ENCODE measurements around the gene SLC9A5.

Gene SLC9A5

DNA sequence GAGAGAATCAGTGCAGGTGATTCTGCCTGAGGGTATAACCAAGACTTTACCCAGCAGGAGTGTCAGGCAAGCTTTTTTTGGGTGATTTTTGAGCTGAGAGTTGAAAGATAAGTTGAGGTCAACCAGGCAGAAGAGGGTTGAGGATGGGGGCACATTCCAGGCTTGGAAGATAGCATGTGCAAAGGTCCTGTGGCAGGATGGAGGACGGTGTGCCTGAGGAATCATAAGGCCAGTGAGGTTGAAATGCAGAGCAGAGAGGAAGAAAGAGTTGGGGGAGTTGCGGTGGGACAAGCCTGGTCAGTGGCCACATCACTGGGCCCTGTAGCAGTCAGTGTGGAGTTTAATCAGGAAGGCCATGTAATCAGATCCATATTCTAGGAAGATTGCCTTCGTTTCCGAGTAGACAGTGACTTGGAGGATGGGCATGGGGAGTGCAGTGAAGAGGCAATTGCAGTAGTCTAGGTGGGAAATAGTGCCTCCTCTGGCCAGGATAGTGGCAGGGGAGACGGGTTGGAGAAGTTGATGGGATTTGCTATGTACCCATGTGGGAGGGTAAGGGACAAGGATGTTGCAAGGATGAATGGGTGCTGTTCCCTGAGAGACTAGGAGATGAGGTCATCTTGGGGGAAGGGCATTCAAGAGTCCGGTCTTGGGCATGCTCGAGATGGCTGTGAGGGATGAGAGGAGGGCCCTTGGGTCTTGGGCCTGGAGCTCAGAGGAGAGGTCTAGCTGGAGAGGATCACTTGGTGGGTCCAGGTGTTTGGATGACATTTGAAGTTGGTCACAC, 34.5 kb downstream of the SLC9A5 start:
- no peak for DNase-seq

GRCh38 chr16:67283826-67284555, 35.2 kb downstream of the SLC9A5 start:
- no peak for DNase-seq

DNA sequence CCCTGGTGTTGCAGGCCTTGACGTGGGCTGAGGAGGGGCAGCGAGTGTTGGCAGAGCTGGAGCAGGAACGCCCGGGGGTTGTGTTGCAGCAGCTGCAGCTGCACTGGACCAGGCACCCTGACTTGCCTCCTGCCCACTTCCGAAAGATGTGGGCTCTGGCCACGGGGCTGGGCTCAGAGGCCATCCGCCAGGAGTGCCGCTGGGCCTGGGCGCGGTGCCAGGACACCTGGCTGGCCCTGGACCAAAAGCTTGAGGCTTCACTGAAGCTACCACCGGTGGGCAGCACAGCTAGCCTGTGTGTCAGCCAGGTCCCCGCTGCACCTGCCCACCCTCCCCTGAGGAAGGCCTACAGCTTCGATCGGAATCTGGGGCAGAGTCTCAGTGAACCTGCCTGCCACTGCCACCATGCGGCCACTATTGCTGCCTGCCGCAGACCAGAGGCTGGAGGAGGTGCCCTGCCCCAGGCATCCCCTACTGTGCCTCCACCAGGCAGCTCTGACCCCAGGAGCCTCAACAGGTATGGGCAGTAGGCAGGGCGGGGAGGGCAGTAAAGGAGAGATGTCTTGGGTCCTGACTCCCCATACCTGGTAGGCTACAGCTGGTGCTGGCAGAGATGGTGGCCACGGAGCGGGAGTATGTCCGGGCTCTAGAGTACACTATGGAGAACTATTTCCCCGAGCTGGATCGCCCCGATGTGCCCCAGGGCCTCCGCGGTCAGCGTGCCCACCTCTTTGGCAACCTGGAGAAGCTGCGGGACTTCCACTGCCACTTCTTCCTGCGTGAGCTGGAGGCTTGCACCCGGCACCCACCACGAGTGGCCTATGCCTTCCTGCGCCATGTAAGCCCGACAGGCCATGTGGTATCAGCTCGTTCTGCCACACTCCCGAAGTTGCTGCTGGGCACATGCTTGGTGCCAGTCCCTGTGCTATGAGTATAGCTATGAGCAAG, 36.2 kb downstream of the SLC9A5 start:
- DNase-seq, result no peak

DNA sequence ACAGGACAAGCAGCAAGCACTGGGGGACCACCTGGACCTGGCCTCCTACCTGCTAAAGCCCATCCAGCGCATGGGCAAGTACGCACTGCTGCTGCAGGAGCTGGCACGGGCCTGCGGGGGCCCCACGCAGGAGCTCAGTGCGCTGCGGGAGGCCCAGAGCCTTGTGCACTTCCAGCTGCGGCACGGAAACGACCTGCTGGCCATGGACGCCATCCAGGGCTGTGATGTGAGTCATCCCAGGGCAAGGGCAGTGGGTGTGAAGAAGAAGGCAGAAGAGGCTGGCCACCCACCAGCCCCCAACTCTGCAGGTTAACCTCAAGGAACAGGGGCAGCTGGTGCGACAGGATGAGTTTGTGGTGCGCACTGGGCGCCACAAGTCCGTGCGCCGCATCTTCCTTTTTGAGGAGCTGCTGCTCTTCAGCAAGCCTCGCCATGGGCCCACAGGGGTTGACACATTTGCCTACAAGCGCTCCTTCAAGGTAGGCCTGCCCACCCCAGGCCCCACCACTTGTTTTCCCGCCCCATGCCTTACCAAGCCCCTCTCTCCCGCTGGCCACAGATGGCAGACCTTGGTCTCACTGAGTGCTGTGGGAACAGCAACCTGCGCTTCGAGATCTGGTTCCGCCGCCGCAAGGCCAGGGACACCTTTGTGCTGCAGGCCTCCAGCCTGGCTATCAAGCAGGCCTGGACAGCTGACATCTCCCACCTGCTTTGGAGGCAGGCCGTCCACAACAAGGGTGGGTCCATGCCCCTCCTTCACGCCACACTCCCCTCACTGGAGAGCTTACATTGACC, 37.9 kb downstream of the SLC9A5 start:
- no peak for DNase-seq

- DNase-seq, result no peak
These were observed 39.2 kb downstream of the SLC9A5 start for GRCh38 chr16:67287960-67288359.

- DNase-seq, result no peak
These were observed 42.7 kb downstream of the SLC9A5 start for GRCh38 chr16:67291461-67291860.

DNA sequence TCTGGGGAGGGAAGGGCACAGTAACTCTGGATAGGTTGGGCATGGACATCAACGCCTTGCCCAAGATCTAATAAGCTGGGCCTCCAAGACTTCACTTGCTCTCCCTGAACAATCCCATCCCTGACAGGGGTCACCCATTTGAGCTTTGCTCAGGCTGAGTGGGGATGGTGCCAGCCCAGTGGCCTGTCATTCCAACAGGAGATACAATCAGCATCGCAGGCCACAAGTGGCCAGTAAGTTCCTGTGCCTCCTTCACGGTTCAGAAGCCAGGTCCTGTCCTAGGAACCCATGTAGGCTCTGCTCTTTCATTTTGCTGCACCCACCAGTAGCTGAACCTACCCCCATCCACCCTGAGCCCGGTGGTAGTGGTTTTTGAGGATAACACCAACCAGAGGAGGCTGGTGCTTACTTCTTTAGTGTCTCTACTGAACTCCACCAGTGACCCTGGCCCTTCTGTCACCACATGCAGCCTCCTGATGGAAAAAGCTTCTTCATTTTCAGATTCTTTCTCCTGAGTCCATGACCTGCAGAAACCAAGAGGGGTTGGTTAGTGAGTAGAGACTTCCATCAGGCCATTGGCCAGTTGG, 45.5 kb downstream of the SLC9A5 start:
- DNase-seq, result no peak

GRCh38 chr16:67294938-67295361, 46.2 kb downstream of the SLC9A5 start:
- no peak for DNase-seq

GRCh38 chr16:67296420-67296819, 47.6 kb downstream of the SLC9A5 start:
- no peak for DNase-seq

DNA sequence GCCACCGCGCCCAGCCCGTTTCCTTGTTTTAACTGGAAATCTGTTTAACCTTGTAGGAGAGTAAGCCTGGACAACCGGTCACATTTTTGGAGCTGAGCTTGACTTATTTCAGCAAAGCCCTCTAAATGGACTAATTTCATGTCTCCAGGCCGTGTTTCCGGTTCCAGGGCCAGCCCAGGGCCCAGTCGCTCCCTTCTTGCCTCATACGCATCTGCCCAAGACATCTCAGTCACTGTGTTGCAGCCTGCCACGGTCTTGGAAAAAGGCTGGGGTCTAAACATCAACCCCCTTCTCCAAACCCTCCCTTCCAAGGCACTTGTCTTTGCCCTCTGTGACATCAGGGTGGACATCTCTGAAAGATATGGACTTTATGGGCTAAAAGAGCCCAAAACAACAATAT, 49.5 kb downstream of the SLC9A5 start:
- DNase-seq, result no peak

DNA sequence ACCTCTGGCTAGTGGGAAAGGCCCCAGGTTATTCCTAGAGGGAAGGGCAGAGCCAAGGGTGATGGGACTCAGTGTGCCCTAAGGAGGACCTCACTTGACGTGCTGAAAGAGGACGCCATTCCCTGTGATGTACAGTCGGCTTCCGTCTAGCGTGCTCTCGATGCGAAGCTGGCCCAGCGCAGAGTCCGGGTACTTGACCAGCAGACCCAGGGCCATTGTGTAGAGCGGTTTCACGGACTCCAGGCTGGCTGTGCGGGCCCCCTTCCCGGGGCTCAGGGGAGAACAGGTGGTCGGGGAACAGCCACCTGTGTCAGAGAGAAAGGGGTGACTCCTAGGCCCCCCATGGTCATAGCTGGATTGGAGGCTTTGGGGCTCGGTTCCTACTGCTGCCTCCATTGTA, 50.5 kb downstream of the SLC9A5 start:
- DNase-seq, result no peak

GRCh38 chr16:67301080-67301782, 52.5 kb downstream of the SLC9A5 start:
- no peak for DNase-seq

DNA sequence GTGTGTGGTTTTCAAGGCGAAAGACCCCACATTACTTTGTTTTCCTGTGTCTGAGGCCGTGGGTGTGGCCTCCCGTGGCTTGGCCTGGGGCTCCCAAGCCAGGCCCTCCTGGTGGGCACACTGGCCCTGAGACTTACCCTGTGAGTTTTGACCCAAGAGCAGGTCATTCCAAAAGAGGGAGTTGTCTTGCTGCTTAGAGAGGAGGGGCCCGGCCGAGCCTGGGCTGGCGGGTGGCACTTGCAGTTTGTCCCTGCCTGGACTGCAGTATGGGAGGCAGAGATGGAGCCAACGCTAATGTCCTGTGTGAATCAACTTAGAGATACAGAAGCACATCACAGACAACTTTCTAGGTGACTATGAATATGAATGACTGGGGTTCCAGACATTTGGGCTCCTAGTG, 53.3 kb downstream of the SLC9A5 start:
- DNase-seq, result no peak

DNA sequence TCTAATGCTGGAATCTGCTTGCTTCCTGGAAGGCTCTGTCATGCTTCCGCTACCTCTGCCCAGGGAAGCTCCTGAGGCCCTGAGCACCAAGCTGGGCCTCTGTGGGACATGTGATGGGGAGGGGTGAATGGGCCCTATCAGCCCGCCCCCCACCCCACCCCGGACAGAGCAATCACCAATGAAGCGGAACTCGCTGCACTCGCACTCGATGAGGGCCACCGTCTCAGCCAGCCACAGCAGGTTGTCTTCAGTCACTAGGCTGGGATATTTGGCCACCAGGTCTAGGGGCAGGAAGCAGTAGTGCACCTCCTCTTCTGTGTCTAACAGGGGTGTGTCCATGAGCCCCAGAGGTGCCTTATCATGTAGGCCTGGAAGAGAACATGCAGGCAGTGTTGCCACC, 54.2 kb downstream of the SLC9A5 start:
- no peak for DNase-seq

DNA sequence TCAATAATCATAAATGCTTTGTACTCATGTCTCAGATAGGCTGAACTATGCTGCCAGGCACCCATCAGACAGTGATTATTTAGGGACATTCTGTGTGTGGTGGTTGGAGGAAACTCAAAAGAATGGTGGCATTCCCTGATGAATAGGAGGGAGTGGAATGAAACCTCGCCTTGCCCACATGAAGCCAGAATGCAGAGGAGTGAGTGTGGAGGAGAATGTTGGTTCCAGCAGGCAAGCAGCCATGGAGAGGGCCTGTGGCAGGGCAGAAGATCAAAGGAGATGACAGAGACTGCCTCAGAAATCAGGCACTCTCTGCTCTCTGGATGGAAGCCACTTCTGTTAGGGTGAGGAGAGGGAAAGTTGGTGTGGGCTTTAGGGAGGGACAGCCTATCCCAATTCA, 55.2 kb downstream of the SLC9A5 start:
- no peak for DNase-seq

GRCh38 chr16:67305216-67306071, 56.7 kb downstream of the SLC9A5 start:
- no peak for DNase-seq

DNA sequence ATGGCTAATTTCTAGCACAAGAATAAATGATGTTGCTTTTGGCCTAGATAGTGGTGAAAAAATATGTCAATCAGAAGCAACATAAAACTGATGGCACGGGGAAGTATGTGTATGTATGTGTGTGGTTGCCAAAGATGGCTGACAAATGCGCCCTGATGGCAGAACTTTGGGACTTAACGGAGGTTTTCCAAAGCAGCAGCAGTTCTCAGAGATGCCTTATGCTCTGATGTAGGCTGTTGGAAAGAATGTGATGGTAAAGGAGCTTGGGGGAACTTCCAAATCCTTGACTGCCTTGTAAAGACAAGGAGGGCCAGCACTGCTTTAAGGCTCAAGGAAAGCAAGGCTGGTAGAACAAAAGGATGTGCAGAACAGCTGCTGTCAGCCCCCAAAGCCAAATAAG, 61.8 kb downstream of the SLC9A5 start:
- DNase-seq, result no peak

DNA sequence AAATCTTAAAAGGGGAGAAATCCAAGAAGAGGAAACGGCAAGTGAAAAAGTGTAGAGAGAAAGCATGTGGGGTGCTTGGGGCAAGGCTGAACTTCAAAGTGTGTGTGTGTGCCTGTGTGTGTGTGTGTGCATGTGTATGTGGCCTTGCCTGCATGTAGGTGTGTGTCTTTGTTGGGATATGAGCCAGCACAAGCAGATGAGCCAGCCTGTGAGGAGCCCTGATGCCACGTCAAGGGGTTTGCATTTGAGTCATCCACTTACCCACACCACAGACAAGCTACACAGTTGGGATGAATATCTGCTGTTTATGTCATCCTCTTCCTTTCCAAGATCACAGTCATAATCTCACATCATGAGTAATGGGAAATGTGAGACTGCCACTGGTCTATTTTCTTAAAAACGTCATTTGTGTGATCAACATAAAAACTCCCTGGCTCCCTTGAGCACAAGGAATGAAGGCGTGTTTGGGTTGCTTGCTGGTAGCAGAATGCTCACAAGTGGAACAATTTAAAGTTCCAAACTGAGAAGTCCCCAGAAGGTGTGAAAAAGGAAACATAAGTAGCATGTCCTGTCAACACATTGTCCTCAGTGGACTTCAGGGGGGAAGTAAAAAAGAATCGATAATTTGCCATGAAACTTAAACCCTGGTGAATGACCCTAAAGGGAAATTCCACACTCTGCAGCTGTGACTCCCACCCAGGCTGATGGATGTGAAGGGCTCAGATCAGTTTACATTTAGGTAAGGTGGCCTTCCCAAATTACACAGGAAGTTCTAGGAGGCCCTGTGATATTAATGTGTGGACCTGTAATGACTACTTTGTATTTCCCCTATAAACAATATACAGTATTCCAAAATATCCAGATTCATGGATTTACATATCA, 63.1 kb downstream of the SLC9A5 start:
- no peak for DNase-seq

- no peak for DNase-seq
These were observed 63.9 kb downstream of the SLC9A5 start for GRCh38 chr16:67312719-67313118.
